PC-9 (cell line): Measurements from ENCODE around the gene LYZ. TPM values are rescaled to one million over a fixed set of nuclear protein-coding genes. Genes with fewer than 3 reads are reported as not detected.

ENCODE experiments used
- BruUV-seq: library from RNA; stranded (reverse); fragments of 400-500 nt; replicated peaks from 2 replicates; lab custom pipeline; 2021; lab: Mats Ljungman, UMichigan
- CTCF ChIA-PET: fragments of 300-600 bp; sonication (Branson Sonifier 250); formaldehyde crosslinking; loops from one replicate; lab custom pipeline; 2022; ENCODE audit warnings: antibody characterized with exemption; lab: Charles Lee
- POLR2A ChIA-PET: fragments of 300-600 bp; sonication (Branson Sonifier 250); formaldehyde crosslinking; loops from one replicate; lab custom pipeline; 2022; ENCODE audit warnings: antibody characterized with exemption; ENCODE audit not compliant: unreplicated experiment; lab: Charles Lee
- DNase-seq, 2 experiments: peaks; one replicate each; pipeline versions ENCODE4 v3.0.0 to v3.0.0-alpha.2; 2015 to 2022; ENCODE audit warnings: mixed read lengths in 1 of 2
- H2AFZ ChIP-seq: fragments of 200-600 bp; sonication (generic); 2 replicates; pipeline ENCODE4 v1.8.1; 2017; ENCODE audit warnings: antibody characterized with exemption
- H3F3A ChIP-seq: fragments of 200-600 bp; sonication (generic); 2 replicates; pipeline ENCODE4 v1.8.1; 2017; ENCODE audit warnings: antibody characterized with exemption, mild to moderate bottlenecking, low read depth; ENCODE audit not compliant: insufficient read depth
- H3K27ac ChIP-seq: fragments of 200-600 bp; sonication (generic); 2 replicates; pipeline ENCODE4 v1.6.1; 2016; ENCODE audit warnings: mixed run types
- H3K27me3 ChIP-seq: fragments of 200-600 bp; sonication (generic); 2 replicates; pipeline ENCODE4 v1.6.1; 2016; ENCODE audit warnings: low read depth, mixed run types; ENCODE audit not compliant: insufficient read depth
- H3K36me3 ChIP-seq: fragments of 200-600 bp; sonication (generic); 2 replicates; pipeline ENCODE4 v1.6.1; 2016; ENCODE audit warnings: low read depth, mixed run types
- H3K4me1 ChIP-seq: fragments of 200-600 bp; sonication (generic); replicated peaks from 2 replicates; pipeline ENCODE4 v1.6.1; 2016; ENCODE audit warnings: mixed run types; ENCODE audit not compliant: insufficient read depth
- H3K4me2 ChIP-seq: fragments of 200-600 bp; sonication (generic); 2 replicates; pipeline ENCODE4 v1.6.1; 2017; ENCODE audit warnings: mixed run types
- H3K4me3 ChIP-seq: fragments of 200-600 bp; sonication (generic); 2 replicates; pipeline ENCODE4 v1.6.1; 2016; ENCODE audit warnings: mixed run types
- H3K79me2 ChIP-seq: fragments of 200-600 bp; sonication (generic); 2 replicates; pipeline ENCODE4 v1.6.1; 2017; ENCODE audit warnings: low read depth, mixed run types
- H3K9me2 ChIP-seq: fragments of 200-600 bp; sonication (generic); 2 replicates; pipeline ENCODE4 v1.8.1; 2017; ENCODE audit warnings: mild to moderate bottlenecking; ENCODE audit not compliant: insufficient read depth
- H3K9me3 ChIP-seq: fragments of 200-600 bp; sonication (generic); 2 replicates; pipeline ENCODE4 v1.8.1; 2016; ENCODE audit warnings: low read depth; ENCODE audit not compliant: insufficient read depth
- H4K20me1 ChIP-seq: fragments of 200-600 bp; sonication (generic); 2 replicates; pipeline ENCODE4 v1.8.1; 2017; ENCODE audit not compliant: insufficient read depth
- CTCF ChIP-seq: fragments of 200-600 bp; sonication (generic); conservative IDR thresholded peaks from 2 replicates; pipeline ENCODE4 v1.6.1; 2017; ENCODE audit warnings: mixed run types, antibody characterized with exemption, mild to moderate bottlenecking, moderate library complexity
- EZH2 ChIP-seq: fragments of 200-600 bp; sonication (generic); IDR thresholded peaks from 2 replicates; pipeline ENCODE4 v1.8.0; 2017; ENCODE audit warnings: antibody characterized with exemption, low read depth
- intact Hi-C: fragments of 100-400 bp; cut with micrococcal nuclease; formaldehyde crosslinking; loops from one replicate; pipeline ENCODE4 v1.10.0; 2022; ENCODE audit not compliant: unreplicated experiment
- total RNA-seq: library from RNA; stranded (reverse); gene quantifications from 2 replicates; pipeline ENCODE4 v1.2.3, GENCODE V29; 2021

LYZ gene
- total RNA-seq, 1 experiment from 2014 or later = not detected

- Histone ChIP-seq H3K36me3 (no peaks in the 10 kb centered on the region), H3K27ac (no peak overlapping the region), H4K20me1 (no peaks in the 10 kb centered on the region), H3K4me3 (no peak overlapping the region), H3K4me2 (no peak overlapping the region), H3K4me1 (no peaks in the 10 kb centered on the region), H3K9me2 (no peaks in the 10 kb centered on the region), H3K79me2 (no peaks in the 10 kb centered on the region), H2AFZ (no peak overlapping the region), H3F3A (no peaks in the 10 kb centered on the region), H3K9me3 (no peaks in the 10 kb centered on the region), H3K27me3 (no peaks in the 10 kb centered on the region; the same call in 1 of the 2 replicates)
- DNase-seq = no peak
- no TSS peak for BruUV-seq
- intact Hi-C loops = no loop called here
- ChIA-PET CTCF (no interaction called here), POLR2A (no interaction called here)
- no peak for TF ChIP-seq CTCF
- TF ChIP-seq EZH2 = no peak
These were observed 30.0 kb upstream of the LYZ start for GRCh38 chr12:69318225-69318624.

GRCh38 chr12:69321351-69321750 is 26.8 kb upstream of the LYZ start:
- H3K27me3 ChIP-seq = no peaks in the 10 kb centered on the region; the same call in 1 of the 2 replicates
- H3K9me2 ChIP-seq = no peaks in the 10 kb centered on the region
- TF ChIP-seq CTCF = no peak
- H3K4me3 ChIP-seq = no peak overlapping the region
- H2AFZ ChIP-seq = no peak overlapping the region
- no peaks in the 10 kb centered on the region for H3K9me3 ChIP-seq
- BruUV-seq = no TSS peak
- DNase-seq = no peak
- intact Hi-C loops = no loop called here
- H4K20me1 ChIP-seq = no peaks in the 10 kb centered on the region
- H3K4me1 ChIP-seq = no peaks in the 10 kb centered on the region
- no peak overlapping the region for H3K27ac ChIP-seq
- H3K79me2 ChIP-seq = no peaks in the 10 kb centered on the region
- no peak overlapping the region for H3K4me2 ChIP-seq
- CTCF ChIA-PET = no interaction called here
- no peaks in the 10 kb centered on the region for H3K36me3 ChIP-seq
- H3F3A ChIP-seq = no peaks in the 10 kb centered on the region
- POLR2A ChIA-PET = no interaction called here

GRCh38 chr12:69324797-69325466 is 23.2 kb upstream of the LYZ start:
- TF ChIP-seq CTCF (no peak), EZH2 (no peak)
- no peaks in the 10 kb centered on the region; the same call in 1 of the 2 replicates for H3F3A ChIP-seq
- no peaks in the 10 kb centered on the region for H4K20me1 ChIP-seq
- H3K36me3 ChIP-seq = no peaks in the 10 kb centered on the region
- H3K9me2 ChIP-seq = no peaks in the 10 kb centered on the region
- no TSS peak for BruUV-seq
- ChIA-PET POLR2A (no interaction called here), CTCF (no interaction called here)
- H3K79me2 ChIP-seq = no peaks in the 10 kb centered on the region
- no peak overlapping the region for H3K27ac ChIP-seq
- H3K4me1 ChIP-seq = no peaks in the 10 kb centered on the region
- H2AFZ ChIP-seq = no peak overlapping the region
- intact Hi-C loops = no loop called here
- DNase-seq = no peak
- H3K27me3 ChIP-seq = no peaks in the 10 kb centered on the region; the same call in 1 of the 2 replicates
- no peak overlapping the region for H3K4me2 ChIP-seq
- H3K4me3 ChIP-seq = no peak overlapping the region
- H3K9me3 ChIP-seq = no peaks in the 10 kb centered on the region
